Measurements from ENCODE around the gene VPS18. TPM values are rescaled to one million over a fixed set of nuclear protein-coding genes. Genes with fewer than 3 reads are reported as not detected.

The VPS18 gene
- total and polyA plus RNA-seq, 4 donors: 16.1 to 31.5 (median 21.1) TPM

DNA sequence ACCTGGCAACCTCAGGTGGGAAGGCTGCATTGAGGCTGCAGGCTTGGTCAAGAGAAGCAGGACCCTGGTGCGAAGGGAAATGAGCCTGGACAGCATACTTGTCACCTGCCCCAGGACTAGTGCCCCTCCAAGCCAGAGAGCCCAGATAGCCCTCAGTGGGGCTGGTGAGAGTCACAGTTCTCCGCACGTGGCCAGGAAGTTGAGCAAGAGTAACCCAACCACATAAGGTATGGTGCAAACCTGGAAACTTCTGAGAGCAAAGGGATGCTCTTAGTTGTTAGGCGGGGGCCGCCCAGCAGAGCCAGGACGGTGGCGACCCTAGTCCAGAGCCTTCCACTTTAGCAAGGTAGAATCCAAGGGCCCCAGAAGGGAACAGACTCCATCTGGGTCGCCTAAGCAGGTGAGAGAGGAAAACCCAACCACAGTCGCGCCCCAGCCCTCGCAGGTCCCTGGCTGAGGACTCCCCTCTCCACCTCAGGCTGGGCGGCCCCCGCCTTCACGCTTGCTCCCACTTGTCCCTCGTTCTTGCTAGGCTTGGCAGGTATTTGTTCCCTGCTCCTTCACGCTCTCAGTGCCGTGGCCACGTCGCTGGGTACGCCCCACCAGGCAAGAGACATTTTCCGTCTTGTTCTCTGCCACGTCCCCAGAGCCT is 1.1 kb upstream of the VPS18 start:
- no peak overlapping the region for H3K4me3 ChIP-seq
- TF ChIP-seq, protein P1, sequence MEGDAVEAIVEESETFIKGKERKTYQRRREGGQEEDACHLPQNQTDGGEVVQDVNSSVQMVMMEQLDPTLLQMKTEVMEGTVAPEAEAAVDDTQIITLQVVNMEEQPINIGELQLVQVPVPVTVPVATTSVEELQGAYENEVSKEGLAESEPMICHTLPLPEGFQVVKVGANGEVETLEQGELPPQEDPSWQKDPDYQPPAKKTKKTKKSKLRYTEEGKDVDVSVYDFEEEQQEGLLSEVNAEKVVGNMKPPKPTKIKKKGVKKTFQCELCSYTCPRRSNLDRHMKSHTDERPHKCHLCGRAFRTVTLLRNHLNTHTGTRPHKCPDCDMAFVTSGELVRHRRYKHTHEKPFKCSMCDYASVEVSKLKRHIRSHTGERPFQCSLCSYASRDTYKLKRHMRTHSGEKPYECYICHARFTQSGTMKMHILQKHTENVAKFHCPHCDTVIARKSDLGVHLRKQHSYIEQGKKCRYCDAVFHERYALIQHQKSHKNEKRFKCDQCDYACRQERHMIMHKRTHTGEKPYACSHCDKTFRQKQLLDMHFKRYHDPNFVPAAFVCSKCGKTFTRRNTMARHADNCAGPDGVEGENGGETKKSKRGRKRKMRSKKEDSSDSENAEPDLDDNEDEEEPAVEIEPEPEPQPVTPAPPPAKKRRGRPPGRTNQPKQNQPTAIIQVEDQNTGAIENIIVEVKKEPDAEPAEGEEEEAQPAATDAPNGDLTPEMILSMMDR (IDR thresholded peaks at IDR 0.05; ENCODE audit: control extremely low read depth, extremely low read depth): no peak
- WGBS, 2 donors: 74 to 76% methylated on average over 21 to 22 of the region's 22 CpGs
- H3K27ac ChIP-seq (ENCODE audit: low read depth in 1 of 2, low read length in 1 of 2): no peak overlapping the region
- no peak for ATAC-seq (ENCODE audit: insufficient read depth, low FRiP score)
- peaks cover 0 to 11% (median 3%) of the 10 kb centered on the region in 4 donors for H3K36me3 ChIP-seq (ENCODE audit: control insufficient read depth in 4 of 4, insufficient read depth in 4 of 4, low read length in 4 of 4)
- no peaks in the 10 kb centered on the region for H3K9me3 ChIP-seq (ENCODE audit: control insufficient read depth in 4 of 4, insufficient read depth in 3 of 4, low read length in 3 of 4)
- H3K9ac ChIP-seq (ENCODE audit: insufficient read depth in 1 of 2, low read length in 2 of 2): peak overlapping the region in 1 of 2 donors; percentile 89
- H3K27me3 ChIP-seq (ENCODE audit: control insufficient read depth in 3 of 3, insufficient read depth in 3 of 3, low read length in 2 of 3): no peaks in the 10 kb centered on the region
- H3K4me1 ChIP-seq (ENCODE audit: control insufficient read depth in 5 of 5, insufficient read depth in 5 of 5, low read length in 5 of 5): peaks cover 0 to 17% (median 6%) of the 10 kb centered on the region in 5 donors
- no peak for DNase-seq

DNA sequence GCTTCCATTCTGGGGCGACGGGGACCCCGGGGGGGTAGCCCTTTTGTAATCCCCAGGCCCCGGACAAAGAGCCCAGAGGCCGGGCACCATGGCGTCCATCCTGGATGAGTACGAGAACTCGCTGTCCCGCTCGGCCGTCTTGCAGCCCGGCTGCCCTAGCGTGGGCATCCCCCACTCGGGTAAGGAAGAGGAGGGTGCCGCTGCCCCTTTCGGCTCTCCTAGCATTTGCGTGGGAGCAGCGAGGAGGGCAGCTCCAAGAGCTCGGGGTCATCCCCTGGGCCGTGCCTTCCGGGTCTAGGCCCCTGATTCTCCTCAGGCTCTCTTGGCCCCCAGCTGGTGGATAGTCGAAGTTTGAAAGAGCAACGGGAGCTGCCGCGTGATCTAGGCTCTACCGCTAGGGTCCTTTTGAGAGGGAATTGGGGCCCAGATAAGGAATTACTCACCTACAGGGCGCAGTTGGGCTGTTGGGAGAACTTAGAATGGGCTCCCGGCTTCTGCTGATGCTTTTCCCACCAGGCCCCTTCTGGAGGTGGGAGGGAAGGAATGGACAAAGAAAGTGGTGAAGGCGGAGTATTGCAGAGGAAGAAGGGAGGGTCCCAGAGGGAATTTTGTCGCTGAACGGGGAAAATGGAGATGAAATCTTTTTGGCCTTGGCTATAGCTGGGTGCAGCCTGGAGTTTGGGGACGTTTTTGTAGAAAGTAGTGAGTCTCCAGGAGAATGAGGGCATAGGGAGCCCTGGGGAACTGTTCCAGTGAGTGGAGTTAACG is 615 bp downstream of the VPS18 start:
- H3K36me3 ChIP-seq (ENCODE audit: control insufficient read depth in 4 of 4, insufficient read depth in 4 of 4, low read length in 4 of 4): peaks cover 0 to 18% (median 14%) of the 10 kb centered on the region in 4 donors
- peaks cover 0 to 17% (median 6%) of the 10 kb centered on the region in 5 donors for H3K4me1 ChIP-seq (ENCODE audit: control insufficient read depth in 5 of 5, insufficient read depth in 5 of 5, low read length in 5 of 5)
- 2% methylated on average over 31 to 33 of the region's 33 CpGs for WGBS, 2 donors
- peak overlapping the region; percentile 89 for H3K4me3 ChIP-seq
- TF ChIP-seq, protein P1 (IDR thresholded peaks at IDR 0.05; ENCODE audit: control extremely low read depth, extremely low read depth): no peak
- peak overlapping the region; percentile 84 to 95 for H3K27ac ChIP-seq (ENCODE audit: low read depth in 1 of 2, low read length in 1 of 2)
- peak; percentile 65 to 78 (median 72) for DNase-seq
- peak; percentile 32 for ATAC-seq (ENCODE audit: insufficient read depth, low FRiP score)
- H3K27me3 ChIP-seq (ENCODE audit: control insufficient read depth in 3 of 3, insufficient read depth in 3 of 3, low read length in 2 of 3): no peaks in the 10 kb centered on the region
- no peaks in the 10 kb centered on the region for H3K9me3 ChIP-seq (ENCODE audit: control insufficient read depth in 4 of 4, insufficient read depth in 3 of 4, low read length in 3 of 4)
- H3K9ac ChIP-seq (ENCODE audit: insufficient read depth in 1 of 2, low read length in 2 of 2): peak overlapping the region; percentile 65 to 79

DNA sequence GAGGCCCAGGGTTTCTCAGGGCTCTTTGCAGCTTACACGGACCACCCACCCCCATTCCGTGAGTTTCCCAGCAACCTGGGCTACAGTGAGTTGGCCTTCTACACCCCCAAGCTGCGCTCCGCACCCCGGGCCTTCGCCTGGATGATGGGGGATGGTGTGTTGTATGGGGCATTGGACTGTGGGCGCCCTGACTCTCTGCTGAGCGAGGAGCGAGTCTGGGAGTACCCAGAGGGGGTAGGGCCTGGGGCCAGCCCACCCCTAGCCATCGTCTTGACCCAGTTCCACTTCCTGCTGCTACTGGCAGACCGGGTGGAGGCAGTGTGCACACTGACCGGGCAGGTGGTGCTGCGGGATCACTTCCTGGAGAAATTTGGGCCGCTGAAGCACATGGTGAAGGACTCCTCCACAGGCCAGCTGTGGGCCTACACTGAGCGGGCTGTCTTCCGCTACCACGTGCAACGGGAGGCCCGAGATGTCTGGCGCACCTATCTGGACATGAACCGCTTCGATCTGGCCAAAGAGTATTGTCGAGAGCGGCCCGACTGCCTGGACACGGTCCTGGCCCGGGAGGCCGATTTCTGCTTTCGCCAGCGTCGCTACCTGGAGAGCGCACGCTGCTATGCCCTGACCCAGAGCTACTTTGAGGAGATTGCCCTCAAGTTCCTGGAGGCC is 5.4 kb downstream of the VPS18 start:
- TF ChIP-seq, protein P1 (IDR thresholded peaks at IDR 0.05; ENCODE audit: control extremely low read depth, extremely low read depth): no peak
- Histone ChIP-seq H3K36me3 (ENCODE audit: control insufficient read depth in 4 of 4, insufficient read depth in 4 of 4, low read length in 4 of 4) (peaks cover 19 to 44% (median 35%) of the 10 kb centered on the region in 4 donors), H3K9ac (ENCODE audit: insufficient read depth in 1 of 2, low read length in 2 of 2) (no peak overlapping the region), H3K4me1 (ENCODE audit: control insufficient read depth in 5 of 5, insufficient read depth in 5 of 5, low read length in 5 of 5) (peaks cover 3 to 11% (median 6%) of the 10 kb centered on the region in 5 donors), H3K4me3 (no peak overlapping the region), H3K27me3 (ENCODE audit: control insufficient read depth in 3 of 3, insufficient read depth in 3 of 3, low read length in 2 of 3) (no peaks in the 10 kb centered on the region), H3K27ac (ENCODE audit: low read depth in 1 of 2, low read length in 1 of 2) (no peak overlapping the region), H3K9me3 (ENCODE audit: control insufficient read depth in 4 of 4, insufficient read depth in 3 of 4, low read length in 3 of 4) (no peaks in the 10 kb centered on the region)
- WGBS, 2 donors: 90 to 93% methylated on average over 33 of the region's 33 CpGs
- no peak for ATAC-seq (ENCODE audit: insufficient read depth, low FRiP score)
- DNase-seq: no peak

All from lung (tissue), 12 donors.